ENCODE results near the gene PNKP. TPM values are rescaled to one million over a fixed set of nuclear protein-coding genes. Genes with fewer than 3 reads are reported as not detected.

The PNKP gene
- total and polyA plus RNA-seq, 2 of the 8 experiments (the other 6 are each of a cell fraction or from before 2014, with no cell fraction given) = 45.8 to 105 TPM

GRCh38 chr19:49862391-49863253 is 4.8 kb downstream of the PNKP start:
- no peak overlapping the region for H4K91ac ChIP-seq (replicated peaks; ENCODE audit: insufficient read length, low read length)
- H3K79me1 ChIP-seq (ENCODE audit: low read depth, low read length) = peaks cover 12% of the 10 kb centered on the region
- H3K14ac ChIP-seq (ENCODE audit: insufficient read length) = no peak overlapping the region
- no peak overlapping the region for H3K9ac ChIP-seq (replicated peaks in 1 of 4; ENCODE audit: extremely low read depth in 1 of 4, low read depth in 3 of 4, low read length in 3 of 4)
- 0 out of 2 replicates have a peak overlapping the region, but pooled peaks have one; percentile 28 for H4K8ac ChIP-seq (ENCODE audit: extremely low read depth, insufficient read depth, low read length)
- H3K27ac ChIP-seq (ENCODE audit: low read depth, low read length) = no peak overlapping the region
- H3K27me3 ChIP-seq (replicated peaks in 1 of 4; ENCODE audit: control insufficient read depth in 3 of 4, extremely low read depth in 1 of 4, insufficient read depth in 3 of 4, low read length in 3 of 4) = no peaks in the 10 kb centered on the region
- H3K56ac ChIP-seq (replicated peaks; ENCODE audit: insufficient read length, low read depth, low read length) = no peak overlapping the region
- no peak overlapping the region for H2AK5ac ChIP-seq (ENCODE audit: low read depth, low read length)
- H3K79me2 ChIP-seq (ENCODE audit: control insufficient read depth in 1 of 2, insufficient read depth in 2 of 2, low read length in 2 of 2) = peaks cover 0 to 27% of the 10 kb centered on the region in 2 experiments; a peak in 2 of 4 replicates
- H2BK20ac ChIP-seq (ENCODE audit: low read length) = no peak overlapping the region
- ChIA-PET CTCF (ENCODE audit: partially characterized antibody) (interaction anchor here (0.6 to 3.4 kb wide), 12 partner anchors 8 to 1125 kb away, joined by 3 to 13 read pairs (median 3); no protein-coding TSS in a partner anchor), POLR2A (ENCODE audit: partially characterized antibody) (interaction anchor here (0.7 to 12.4 kb wide), 10 partner anchors 9 to 293 kb away, joined by 3 to 247 read pairs (median 6); partner anchors contain the start of genes AKT1S1, PTOV1 and TBC1D17)
- peaks cover 0 to 16% (median 4%) of the 10 kb centered on the region in 4 experiments; a peak in 5 of 7 replicates for H3K4me1 ChIP-seq (replicated peaks in 1 of 4; ENCODE audit: control insufficient read depth in 3 of 4, insufficient read depth in 4 of 4, low read length in 3 of 4)
- H2BK5ac ChIP-seq (ENCODE audit: low read depth, low read length) = peak overlapping the region; percentile 55
- no peak overlapping the region for H3K18ac ChIP-seq (ENCODE audit: extremely low read depth, low read length)
- H2BK120ac ChIP-seq (replicated peaks; ENCODE audit: low read depth, low read length) = no peak overlapping the region
- H2BK15ac ChIP-seq (ENCODE audit: low read length) = no peak overlapping the region
- H3K36me3 ChIP-seq (ENCODE audit: control insufficient read depth in 2 of 4, insufficient read depth in 4 of 4, low read length in 3 of 4) = peaks cover 25 to 60% (median 46%) of the 10 kb centered on the region in 4 experiments
- no peak for FAIRE-seq
- WGBS, 2 experiments (ENCODE audit: extremely low coverage in 1 of 2, insufficient coverage in 1 of 2, insufficient read length in 1 of 2, insufficient replicate concordance in 2 of 2, low coverage in 1 of 2, low lambda C conversion rate in 2 of 2, missing lambda C conversion rate in 1 of 2) = 92% methylated on average over 18 of the region's 49 CpGs; no CpG with 5 or more reads in 1 of the 2 experiments
- peak; percentile 62 to 94 for DNase-seq (ENCODE audit: low read depth in 1 of 2, low spot score in 2 of 2)
- H3K23me2 ChIP-seq (ENCODE audit: low read depth, low read length) = peaks cover 8% of the 10 kb centered on the region
- no peak overlapping the region for H3K4ac ChIP-seq (replicated peaks; ENCODE audit: insufficient read length, low read depth, low read length)
- H2AFZ ChIP-seq (ENCODE audit: low read length) = no peak overlapping the region
- H4K5ac ChIP-seq (ENCODE audit: insufficient read length, low read depth, low read length) = no peak overlapping the region
- 0 out of 2 replicates have a peak overlapping the region, but pooled peaks have one; percentile 27 for H2BK12ac ChIP-seq (ENCODE audit: low read depth, low read length)
- H3K4me2 ChIP-seq (ENCODE audit: insufficient read depth in 1 of 2, low read depth in 2 of 2, low read length in 2 of 2) = no peak overlapping the region
- no peak overlapping the region for H3K4me3 ChIP-seq (ENCODE audit: extremely low read depth in 1 of 4, insufficient read depth in 2 of 4, low read depth in 3 of 4, low read length in 4 of 4)
- no peaks in the 10 kb centered on the region for H3K9me3 ChIP-seq (ENCODE audit: insufficient read depth in 2 of 2, low read depth in 1 of 2, low read length in 1 of 2)
- H4K20me1 ChIP-seq (replicated peaks in 1 of 2; ENCODE audit: control insufficient read depth in 1 of 2, insufficient read depth in 2 of 2, low read length in 2 of 2) = peaks cover 26 to 39% of the 10 kb centered on the region in 2 experiments
- H3K23ac ChIP-seq (ENCODE audit: insufficient read length) = no peak overlapping the region
- TF ChIP-seq SAP30 (IDR thresholded peaks at IDR 0.05; ENCODE audit: insufficient read depth, insufficient replicate concordance, low read length) (no peak), EP300 (IDR thresholded peaks at IDR 0.05; ENCODE audit: borderline replicate concordance in 1 of 2, low read depth in 2 of 2, low read length in 2 of 2) (no peak), HDAC2 (IDR thresholded peaks at IDR 0.05; ENCODE audit: borderline replicate concordance in 1 of 2, low read depth in 2 of 2, low read length in 2 of 2) (peak; percentile 50 to 76; a peak in 2 of 4 replicates), CTCF (IDR thresholded peaks at IDR 0.05; ENCODE audit: control extremely low read depth in 1 of 3, insufficient read depth in 1 of 3, low read depth in 1 of 3, low read length in 3 of 3) (peak; percentile 61 to 73 (median 65)), KDM4A (IDR thresholded peaks at IDR 0.05; ENCODE audit: low read depth, low read length, severe bottlenecking) (no peak), YY1 (IDR thresholded peaks at IDR 0.05; ENCODE audit: low read depth, low read length) (0 out of 2 replicates have a peak, but pooled peaks have one; percentile 26)

Measured in H1 (cell line).